ENCODE results near the gene UBE2O. TPM values are rescaled to one million over a fixed set of nuclear protein-coding genes. Genes with fewer than 3 reads are reported as not detected.

The UBE2O gene
- total and polyA plus RNA-seq, 8 donors = 10.4 to 19.8 (median 15.9) TPM

GRCh38 chr17:76379275-76379641, 73.7 kb downstream of the UBE2O start:
- H3K4me1 ChIP-seq = peaks cover 0 to 7% (median 0%) of the 10 kb centered on the region in 3 donors
- no peak overlapping the region for H3K27ac ChIP-seq
- FAIRE-seq (no peak), ATAC-seq (no peak), DNase-seq (no peak)
- WGBS, 2 donors = 84 to 87% methylated on average over 11 of the region's 11 CpGs
- H3K4me3 ChIP-seq = no peak overlapping the region
- intact Hi-C loops (cut with DNase I) = no loop called here
- H3K36me3 ChIP-seq = no peaks in the 10 kb centered on the region
- no peak for TF ChIP-seq CTCF (IDR thresholded peaks at IDR 0.05)
- no peaks in the 10 kb centered on the region for H3K9me3 ChIP-seq
- H3K27me3 ChIP-seq = no peaks in the 10 kb centered on the region

GRCh38 chr17:76378548-76379274, 74.2 kb downstream of the UBE2O start:
- Histone ChIP-seq H3K9me3 (no peaks in the 10 kb centered on the region), H3K27ac (no peak overlapping the region), H3K27me3 (no peaks in the 10 kb centered on the region), H3K36me3 (no peaks in the 10 kb centered on the region), H3K4me3 (no peak overlapping the region), H3K4me1 (peaks cover 0 to 7% (median 0%) of the 10 kb centered on the region in 3 donors)
- no peak for TF ChIP-seq CTCF (IDR thresholded peaks at IDR 0.05)
- DNase-seq (no peak), FAIRE-seq (no peak), ATAC-seq (no peak)
- intact Hi-C loops (cut with DNase I) = no loop called here
- WGBS, 2 donors = 80 to 82% methylated on average over 5 of the region's 5 CpGs

DNA sequence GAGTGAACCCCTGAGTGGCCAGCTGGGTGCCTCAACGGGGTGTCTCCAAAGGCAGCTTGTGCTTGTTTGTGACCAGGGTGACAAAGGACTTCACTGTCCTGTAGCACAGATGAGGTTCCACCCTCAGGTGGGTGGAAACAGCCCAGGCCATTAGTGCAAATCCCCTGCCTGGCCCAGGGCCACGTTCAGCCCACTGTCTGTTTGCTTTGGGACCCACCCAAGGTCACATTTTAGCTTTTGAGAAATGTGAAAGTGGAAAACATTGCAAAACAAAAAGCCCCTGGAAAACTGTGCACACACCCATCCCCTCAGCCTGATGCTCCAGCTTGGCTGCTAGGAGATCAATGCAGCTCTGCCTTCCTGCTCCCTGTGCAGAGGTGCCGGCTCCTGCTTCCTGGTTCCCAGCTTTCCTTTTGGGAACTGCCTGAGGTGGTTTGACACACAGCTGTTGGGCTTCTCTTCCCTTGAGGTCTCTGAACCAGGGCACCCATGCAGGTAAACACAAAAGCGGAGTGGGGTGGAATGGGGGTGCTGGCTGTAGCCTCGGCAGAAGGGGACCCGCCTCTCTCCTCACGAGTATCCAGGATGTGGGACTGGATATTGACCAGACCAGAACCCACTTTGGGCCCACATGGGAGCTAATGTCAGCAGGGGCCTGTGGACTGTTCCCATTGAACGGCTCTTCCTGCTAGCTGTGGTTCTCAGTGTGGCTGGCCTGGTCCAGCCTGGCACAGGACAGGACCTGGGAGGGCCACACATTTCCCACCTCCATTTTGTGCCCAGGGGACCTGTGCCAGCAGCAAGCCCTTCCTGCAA, 76.4 kb downstream of the UBE2O start:
- no peak for TF ChIP-seq CTCF (IDR thresholded peaks at IDR 0.05)
- Histone ChIP-seq H3K4me3 (no peak overlapping the region), H3K27ac (peak overlapping the region in 3 of 4 donors; percentile 33 to 79 (median 47)), H3K27me3 (no peaks in the 10 kb centered on the region), H3K9me3 (no peaks in the 10 kb centered on the region), H3K36me3 (no peaks in the 10 kb centered on the region), H3K4me1 (peaks cover 0 to 7% (median 0%) of the 10 kb centered on the region in 3 donors)
- WGBS, 2 donors = 56 to 58% methylated on average over 8 of the region's 8 CpGs
- FAIRE-seq (no peak), ATAC-seq (peak; percentile 41 to 75 (median 59)), DNase-seq (peak in 2 of 6 donors; percentile 48 to 49)
- intact Hi-C loops (cut with DNase I) = no loop called here

DNA sequence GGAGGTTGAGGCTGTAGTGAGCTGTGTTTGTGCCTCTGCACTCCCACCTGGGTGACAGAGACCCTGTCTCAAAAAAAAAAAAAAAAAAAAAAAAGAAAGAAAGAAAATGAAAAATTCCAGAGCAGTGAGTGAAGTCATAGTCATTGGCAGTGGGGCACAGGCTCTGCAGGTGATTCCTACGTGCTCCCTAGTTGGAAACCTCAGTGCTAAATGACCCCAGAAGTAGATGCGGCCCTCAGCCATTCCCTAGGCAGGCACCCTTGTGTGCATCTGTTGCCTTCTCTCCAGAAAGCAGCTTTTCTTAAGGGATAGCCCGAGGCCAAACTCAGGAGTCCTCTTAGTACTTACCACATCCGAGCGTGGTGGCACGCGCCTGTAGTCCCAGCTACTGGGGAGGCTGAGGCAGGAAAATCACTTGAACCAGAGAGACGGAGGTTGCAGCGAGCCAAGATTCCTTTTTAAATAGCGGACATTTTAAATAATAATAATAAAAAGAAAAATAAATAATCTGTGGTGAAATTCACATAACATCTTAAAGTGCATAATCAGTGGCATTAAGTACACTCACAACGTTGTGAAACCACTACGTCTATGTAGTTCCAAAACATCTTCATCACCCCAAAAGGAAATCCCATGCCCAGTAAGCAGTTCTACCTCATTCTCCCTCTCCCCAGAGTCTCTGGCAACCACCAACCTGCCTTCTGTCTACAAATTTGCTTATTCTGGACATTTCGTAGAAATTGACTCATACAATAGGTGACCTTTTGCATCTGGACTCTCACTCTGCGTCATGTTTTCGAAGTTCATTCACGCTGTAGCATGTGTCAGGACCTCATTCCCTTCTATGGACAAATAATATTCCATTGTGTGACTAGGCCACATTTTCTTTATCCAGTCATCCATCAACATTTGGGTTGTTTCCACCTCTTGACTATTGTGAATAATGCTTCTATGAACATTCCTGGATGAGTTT, 81.0 kb downstream of the UBE2O start:
- DNase-seq (no peak), FAIRE-seq (no peak), ATAC-seq (no peak)
- Histone ChIP-seq H3K27ac (no peak overlapping the region), H3K27me3 (no peaks in the 10 kb centered on the region), H3K36me3 (no peaks in the 10 kb centered on the region), H3K9me3 (no peaks in the 10 kb centered on the region), H3K4me1 (peaks cover 0 to 7% (median 0%) of the 10 kb centered on the region in 3 donors), H3K4me3 (no peak overlapping the region)
- WGBS, 2 donors = 87 to 88% methylated on average over 16 of the region's 16 CpGs
- TF ChIP-seq CTCF (IDR thresholded peaks at IDR 0.05) = no peak
- intact Hi-C loops (cut with DNase I) = no loop called here
